NB4 (cell line): ENCODE results near the gene MRPL12.

Experiments
- CTCF ChIP-seq: IDR thresholded peaks from one replicate; pipeline ENCODE4 v1.5.1; 2012; ENCODE audit warnings: low read depth, low read length
- MAX ChIP-seq: IDR thresholded peaks from 2 replicates; pipeline ENCODE4 v1.6.1; 2011; ENCODE audit warnings: low read depth, low read length
- MYC ChIP-seq: IDR thresholded peaks from 2 replicates; pipeline ENCODE4 v1.6.1; 2011; ENCODE audit warnings: low read depth, low read length
- POLR2A ChIP-seq: IDR thresholded peaks from 2 replicates; pipeline ENCODE4 v1.6.1; 2011; ENCODE audit warnings: mild to moderate bottlenecking; ENCODE audit not compliant: insufficient read length; ENCODE audit errors: extremely low read depth

GRCh38 chr17:81737947-81738800 is 35.0 kb downstream of the MRPL12 start:
- no peak for TF ChIP-seq CTCF
- no peak for TF ChIP-seq MAX
- no peak for TF ChIP-seq POLR2A
- no peak for TF ChIP-seq MYC
